Measurements from ENCODE around the gene STARD9. TPM values are rescaled to one million over a fixed set of nuclear protein-coding genes. Genes with fewer than 3 reads are reported as not detected.
A peak's percentile ranks its signal among the peaks of the same experiment; 100 is the strongest.

The STARD9 gene
- total and polyA plus RNA-seq, 8 donors, result 1.4 to 45.7 (median 11.8) TPM

- WGBS, 5 donors, result 23 to 39% (median 28%) methylated on average over 4 of the region's 4 CpGs
Measured at GRCh38 chr15:42584031-42584765, 8.8 kb downstream of the STARD9 start.

GRCh38 chr15:42590619-42591237 is 15.3 kb downstream of the STARD9 start:
- intact Hi-C loops (cut with DNase I; ENCODE audit: low total_unique reads), result no loop called here
- H3K36me3 ChIP-seq, result peaks cover 0 to 21% (median 0%) of the 10 kb centered on the region in 4 donors
- no peaks in the 10 kb centered on the region for H3K27me3 ChIP-seq
- no peak overlapping the region for H3K27ac ChIP-seq
- WGBS, 5 donors, result 87 to 93% (median 91%) methylated on average over 5 of the region's 5 CpGs
- H3K9me3 ChIP-seq, result no peaks in the 10 kb centered on the region
- no peak overlapping the region for H3K4me3 ChIP-seq
- DNase-seq, result no peak
- TF ChIP-seq POLR2AphosphoS5 (IDR thresholded peaks at IDR 0.05), result no peak
- no peak for TF ChIP-seq EP300 (IDR thresholded peaks at IDR 0.05)
- no peak for TF ChIP-seq POLR2A (IDR thresholded peaks at IDR 0.05)
- TF ChIP-seq CTCF (IDR thresholded peaks at IDR 0.05), result no peak
- peaks cover 0 to 39% (median 20%) of the 10 kb centered on the region in 4 donors for H3K4me1 ChIP-seq

More at GRCh38 chr15:42584031-42584765, 8.8 kb downstream of the STARD9 start:
- Histone ChIP-seq H3K27me3 (no peaks in the 10 kb centered on the region), H3K4me1 (peaks cover 7 to 55% (median 32%) of the 10 kb centered on the region in 4 donors), H3K27ac (peak overlapping the region in 4 of 5 donors; percentile 22 to 85 (median 67)), H3K4me3 (peak overlapping the region in 3 of 4 donors; percentile 26 to 32 (median 30)), H3K9me3 (no peaks in the 10 kb centered on the region), H3K36me3 (peaks cover 0 to 13% (median 0%) of the 10 kb centered on the region in 4 donors)
- no peak for TF ChIP-seq CTCF (IDR thresholded peaks at IDR 0.05)
- TF ChIP-seq EP300 (IDR thresholded peaks at IDR 0.05), result no peak
- TF ChIP-seq POLR2A (IDR thresholded peaks at IDR 0.05), result no peak
- TF ChIP-seq POLR2AphosphoS5 (IDR thresholded peaks at IDR 0.05), result no peak
- DNase-seq, result peak in 1 of 2 donors; percentile 33
- intact Hi-C loops (cut with DNase I; ENCODE audit: low total_unique reads), result no loop called here

GRCh38 chr15:42591238-42591934 is 16.0 kb downstream of the STARD9 start:
- no peak for TF ChIP-seq POLR2AphosphoS5 (IDR thresholded peaks at IDR 0.05)
- peak in 4 of 7 experiments; percentile 18 to 46 (median 32) for TF ChIP-seq CTCF (IDR thresholded peaks at IDR 0.05)
- TF ChIP-seq POLR2A (IDR thresholded peaks at IDR 0.05), result no peak
- TF ChIP-seq EP300 (IDR thresholded peaks at IDR 0.05), result no peak
- H3K4me1 ChIP-seq, result peaks cover 0 to 46% (median 23%) of the 10 kb centered on the region in 4 donors
- intact Hi-C loops (cut with DNase I; ENCODE audit: low total_unique reads), result no loop called here
- H3K36me3 ChIP-seq, result peaks cover 0 to 14% (median 0%) of the 10 kb centered on the region in 4 donors
- no peak overlapping the region for H3K4me3 ChIP-seq
- no peaks in the 10 kb centered on the region for H3K27me3 ChIP-seq
- DNase-seq, result peak in 1 of 2 donors; percentile 48
- no peak overlapping the region for H3K27ac ChIP-seq
- no peaks in the 10 kb centered on the region for H3K9me3 ChIP-seq
- WGBS, 5 donors, result 77 to 82% (median 80%) methylated on average over 10 of the region's 10 CpGs

- H3K27me3 ChIP-seq, result no peaks in the 10 kb centered on the region
- 71 to 93% (median 84%) methylated on average over 3 of the region's 3 CpGs for WGBS, 5 donors
- H3K4me1 ChIP-seq, result peaks cover 0 to 56% (median 28%) of the 10 kb centered on the region in 4 donors
- TF ChIP-seq POLR2A (IDR thresholded peaks at IDR 0.05) (no peak), CTCF (IDR thresholded peaks at IDR 0.05) (no peak), POLR2AphosphoS5 (IDR thresholded peaks at IDR 0.05) (no peak), EP300 (IDR thresholded peaks at IDR 0.05) (no peak)
- intact Hi-C loops (cut with DNase I; ENCODE audit: low total_unique reads), result no loop called here
- peaks cover 0 to 9% (median 0%) of the 10 kb centered on the region in 4 donors for H3K36me3 ChIP-seq
- H3K27ac ChIP-seq, result peak overlapping the region; percentile 22 to 73 (median 66)
- H3K4me3 ChIP-seq, result no peak overlapping the region
- H3K9me3 ChIP-seq, result no peaks in the 10 kb centered on the region
- DNase-seq, result no peak
Measured at GRCh38 chr15:42592716-42593115, 17.3 kb downstream of the STARD9 start.
